ENCODE measurements around the gene KNSTRN.

The KNSTRN gene

GRCh38 chr15:40435710-40436089, 53.2 kb downstream of the KNSTRN start:
- no peak for DNase-seq

GRCh38 chr15:40436116-40436891, 53.8 kb downstream of the KNSTRN start:
- DNase-seq, result peak in 1 of 2 experiments; percentile 43

GRCh38 chr15:40436892-40437751, 54.6 kb downstream of the KNSTRN start:
- peak in 1 of 2 experiments; percentile 56 for DNase-seq

GRCh38 chr15:40437752-40438687, 55.5 kb downstream of the KNSTRN start:
- no peak for DNase-seq

- no peak for DNase-seq
Observed at GRCh38 chr15:40438712-40439111, 56.2 kb downstream of the KNSTRN start.

- peak; percentile 21 to 38 for DNase-seq
Observed at GRCh38 chr15:40439461-40439959, 57.0 kb downstream of the KNSTRN start.

GRCh38 chr15:40439960-40440742, 57.6 kb downstream of the KNSTRN start:
- DNase-seq, result peak; percentile 28 to 64

GRCh38 chr15:40440743-40441564, 58.4 kb downstream of the KNSTRN start, which contains the start of gene BAHD1:
BAHD1 (plus strand) TSS chr15:40440953; CDS start chr15:40458465, 17,512 bp downstream.
- DNase-seq, result peak; percentile 89 to 97

GRCh38 chr15:40441565-40442531, 59.3 kb downstream of the KNSTRN start:
- DNase-seq, result peak in 1 of 2 experiments; percentile 34

- no peak for DNase-seq
Observed at GRCh38 chr15:40443255-40443654, 60.7 kb downstream of the KNSTRN start.

- DNase-seq, result no peak
Observed at GRCh38 chr15:40443846-40444245, 61.3 kb downstream of the KNSTRN start.

Measured in NCI-H524 (cell line).